Muscle layer of colon (tissue), 2 donors: ENCODE data around the gene ABTB2.

Source experiments
- H3K27ac ChIP-seq: one replicate; pipeline ENCODE4 v1.7.0; 2013; ENCODE audit warnings: low read depth, mild to moderate bottlenecking, low read length, moderate library complexity
- H3K27me3 ChIP-seq, 2 donors: one replicate each; pipeline ENCODE4 v1.7.0; 2013; ENCODE audit warnings: low read length in 2 of 2, mild to moderate bottlenecking in 2 of 2; ENCODE audit not compliant: insufficient read depth in 2 of 2, control insufficient read depth in 1 of 2
- H3K36me3 ChIP-seq: one replicate; pipeline ENCODE4 v1.7.0; 2013; ENCODE audit warnings: mild to moderate bottlenecking, low read length; ENCODE audit not compliant: insufficient read depth
- H3K4me1 ChIP-seq: one replicate; pipeline ENCODE4 v1.7.0; 2013; ENCODE audit warnings: mild to moderate bottlenecking, low read length; ENCODE audit not compliant: insufficient read depth
- H3K4me3 ChIP-seq, 2 donors: one replicate each; pipeline ENCODE4 v1.7.0; 2013; ENCODE audit warnings: low read length in 2 of 2, low read depth in 1 of 2, mild to moderate bottlenecking in 1 of 2, moderate library complexity in 1 of 2
- H3K9ac ChIP-seq: one replicate; pipeline ENCODE4 v1.7.0; 2013; ENCODE audit warnings: low read length
- H3K9me3 ChIP-seq: one replicate; pipeline ENCODE4 v1.7.0; 2013; ENCODE audit warnings: mild to moderate bottlenecking, low read length
- donor health status: abdominal sarcoma.
- donor health status: Adenocarcinoma of cecum.

ABTB2 gene

DNA sequence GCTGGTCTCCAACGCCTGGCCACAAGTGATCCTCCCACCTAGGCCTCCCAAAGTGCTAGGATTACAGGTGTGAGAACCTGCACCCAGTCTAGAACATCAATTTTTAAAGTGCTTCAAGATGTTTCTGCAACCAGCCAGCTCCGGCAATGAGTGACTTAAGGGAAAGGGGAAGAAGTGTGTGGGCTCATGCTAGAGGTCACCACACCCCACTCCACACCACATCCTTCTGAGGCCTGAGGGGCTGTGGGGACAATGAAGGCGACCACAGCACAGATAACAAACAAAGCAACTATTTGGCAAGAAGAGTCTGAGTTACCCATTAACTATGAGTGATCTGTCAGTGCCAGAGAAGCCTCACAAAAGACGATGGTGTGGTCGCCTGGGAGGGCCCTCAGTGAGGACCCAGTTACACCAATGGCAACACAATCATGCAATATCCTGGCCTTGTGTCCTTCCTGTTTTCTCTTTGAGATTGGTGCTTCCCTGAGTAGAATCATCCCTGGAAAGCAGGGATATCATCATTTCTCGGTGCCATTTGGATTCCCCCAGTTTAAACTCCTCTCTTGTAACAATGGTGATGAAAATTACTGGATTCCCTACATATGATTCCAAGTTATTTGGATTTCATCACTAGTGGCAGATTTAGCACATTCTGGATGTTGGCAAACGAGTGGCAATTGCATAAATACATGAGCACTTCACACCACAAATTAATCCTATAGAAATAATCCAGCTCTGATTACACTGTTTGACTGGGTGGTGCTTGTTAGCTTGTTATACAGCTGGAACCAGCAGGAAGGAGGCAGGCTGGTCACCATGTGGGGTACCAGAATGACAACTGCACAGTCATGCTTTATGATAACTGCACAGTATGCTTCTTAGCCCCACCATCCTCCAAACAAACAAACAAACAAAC is 18.4 kb downstream of the ABTB2 start:
- H3K27ac ChIP-seq: no peak overlapping the region
- peaks cover 15% of the 10 kb centered on the region for H3K4me1 ChIP-seq
- H3K36me3 ChIP-seq: no peaks in the 10 kb centered on the region
- no peaks in the 10 kb centered on the region for H3K27me3 ChIP-seq
- no peaks in the 10 kb centered on the region for H3K9me3 ChIP-seq
- no peak overlapping the region for H3K9ac ChIP-seq
- H3K4me3 ChIP-seq: no peak overlapping the region

DNA sequence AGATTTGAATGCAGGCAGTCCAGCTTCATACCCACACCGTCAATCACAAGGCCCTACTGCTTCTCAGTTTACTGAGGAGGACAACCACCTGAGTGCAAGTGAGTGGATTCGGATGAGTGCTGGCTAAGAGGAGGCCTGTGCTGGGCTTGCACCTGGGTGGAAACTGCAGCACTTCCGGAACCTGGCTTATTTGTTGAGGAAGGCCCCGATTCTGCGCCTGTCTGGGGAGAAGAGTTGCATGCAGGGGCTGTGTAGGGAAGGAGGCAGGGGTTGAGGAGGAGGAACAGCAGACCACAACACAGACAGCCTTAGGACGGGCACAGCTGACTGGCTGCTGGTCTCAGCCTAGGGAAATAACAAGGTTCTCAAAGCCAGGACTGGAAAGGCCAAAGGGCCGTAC is 20.8 kb downstream of the ABTB2 start:
- H3K4me1 ChIP-seq: peaks cover 8% of the 10 kb centered on the region
- H3K4me3 ChIP-seq: no peak overlapping the region
- H3K36me3 ChIP-seq: no peaks in the 10 kb centered on the region
- H3K27ac ChIP-seq: no peak overlapping the region
- no peak overlapping the region for H3K9ac ChIP-seq
- H3K27me3 ChIP-seq: no peaks in the 10 kb centered on the region
- H3K9me3 ChIP-seq: no peaks in the 10 kb centered on the region

DNA sequence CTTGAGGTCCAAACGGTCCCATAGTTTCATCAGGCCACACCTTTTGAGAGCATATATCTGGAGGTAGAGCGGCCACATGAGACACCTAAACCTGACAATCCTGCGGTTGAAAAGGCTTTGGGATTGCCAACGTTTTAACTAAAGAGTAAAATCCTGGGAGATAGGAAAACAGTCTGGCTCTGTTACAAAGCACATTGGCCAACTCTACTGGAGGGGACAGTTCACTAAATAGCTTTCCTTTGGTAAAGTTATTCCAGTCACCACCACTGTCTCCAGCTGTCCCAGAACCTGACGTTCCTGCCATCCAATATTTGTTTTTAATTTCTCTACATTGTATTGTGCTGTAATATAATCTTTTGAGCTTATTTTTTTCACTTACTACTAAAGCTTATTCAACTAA is 22.0 kb downstream of the ABTB2 start:
- Histone ChIP-seq H3K36me3 (no peaks in the 10 kb centered on the region), H3K9me3 (no peaks in the 10 kb centered on the region), H3K27ac (no peak overlapping the region), H3K4me3 (no peak overlapping the region), H3K27me3 (no peaks in the 10 kb centered on the region), H3K9ac (no peak overlapping the region), H3K4me1 (peaks cover 11% of the 10 kb centered on the region)

DNA sequence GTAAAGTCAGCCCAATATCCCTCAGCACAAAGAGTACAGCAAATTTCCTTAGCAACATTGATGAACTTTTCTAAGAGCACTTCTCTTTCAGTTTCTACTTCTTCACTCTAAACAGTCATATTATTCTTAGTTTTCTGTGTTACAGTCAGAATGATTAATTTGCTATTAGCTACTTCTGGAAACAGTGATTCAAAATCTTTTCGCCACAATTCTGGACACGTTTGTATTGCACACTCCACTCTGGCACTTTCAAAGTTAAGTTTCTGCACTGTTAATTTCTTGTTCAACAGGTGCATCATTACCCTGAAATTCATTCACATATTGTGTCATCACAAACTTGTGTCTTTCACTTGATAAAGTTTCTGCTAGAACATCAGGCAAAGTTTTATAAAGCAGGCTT is 22.5 kb downstream of the ABTB2 start:
- H3K9ac ChIP-seq: no peak overlapping the region
- H3K4me3 ChIP-seq: no peak overlapping the region
- no peak overlapping the region for H3K27ac ChIP-seq

DNA sequence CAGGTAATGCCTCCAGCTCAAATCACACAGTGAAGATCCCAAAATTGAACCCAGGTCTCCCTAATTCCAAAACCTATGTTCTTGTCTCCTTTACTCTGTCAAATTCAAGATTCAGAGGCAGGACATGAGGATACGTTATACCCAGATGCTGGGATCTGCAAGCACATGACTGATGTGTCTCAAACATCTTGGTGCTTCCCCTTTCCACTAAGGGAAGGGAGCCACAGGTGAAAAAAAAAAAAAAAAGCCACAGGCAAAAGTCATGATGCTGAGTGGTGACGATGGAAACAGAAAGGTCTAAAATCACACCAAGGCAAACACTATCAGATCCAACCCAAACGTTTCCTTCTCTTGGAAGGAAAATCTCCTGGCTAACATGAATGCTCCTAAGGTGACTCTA is 24.0 kb downstream of the ABTB2 start:
- peaks cover 29% of the 10 kb centered on the region for H3K4me1 ChIP-seq
- H3K27ac ChIP-seq: no peak overlapping the region
- no peaks in the 10 kb centered on the region for H3K27me3 ChIP-seq
- H3K4me3 ChIP-seq: no peak overlapping the region
- no peaks in the 10 kb centered on the region for H3K9me3 ChIP-seq
- H3K36me3 ChIP-seq: no peaks in the 10 kb centered on the region
- H3K9ac ChIP-seq: no peak overlapping the region

More for the DNA sequence above, 22.5 kb downstream of the ABTB2 start:
- no peaks in the 10 kb centered on the region for H3K9me3 ChIP-seq
- peaks cover 15% of the 10 kb centered on the region for H3K4me1 ChIP-seq
- H3K27me3 ChIP-seq: no peaks in the 10 kb centered on the region
- H3K36me3 ChIP-seq: no peaks in the 10 kb centered on the region

DNA sequence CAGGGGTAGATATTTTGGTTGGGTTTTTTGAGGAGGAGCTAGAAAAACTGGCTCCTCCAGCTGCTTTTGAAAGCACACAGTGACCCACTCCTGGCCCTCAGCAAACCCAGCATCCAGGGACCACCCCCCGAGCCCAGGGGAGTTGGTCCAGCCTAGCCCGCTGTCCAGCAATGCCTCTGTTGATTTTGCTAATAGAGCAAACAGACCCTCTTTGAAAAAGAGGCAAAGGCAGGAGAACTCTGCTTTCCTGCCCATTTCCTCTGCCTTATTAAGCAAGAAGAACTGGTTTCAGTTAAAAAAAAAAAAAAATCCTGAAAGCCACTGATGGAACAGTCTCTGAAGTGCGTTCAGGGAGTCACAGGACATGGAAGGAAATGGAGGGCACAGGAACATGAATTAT is 25.3 kb downstream of the ABTB2 start:
- Histone ChIP-seq H3K9ac (no peak overlapping the region), H3K9me3 (no peaks in the 10 kb centered on the region), H3K4me1 (peaks cover 42% of the 10 kb centered on the region), H3K36me3 (no peaks in the 10 kb centered on the region), H3K27me3 (no peaks in the 10 kb centered on the region), H3K4me3 (no peak overlapping the region), H3K27ac (no peak overlapping the region)

DNA sequence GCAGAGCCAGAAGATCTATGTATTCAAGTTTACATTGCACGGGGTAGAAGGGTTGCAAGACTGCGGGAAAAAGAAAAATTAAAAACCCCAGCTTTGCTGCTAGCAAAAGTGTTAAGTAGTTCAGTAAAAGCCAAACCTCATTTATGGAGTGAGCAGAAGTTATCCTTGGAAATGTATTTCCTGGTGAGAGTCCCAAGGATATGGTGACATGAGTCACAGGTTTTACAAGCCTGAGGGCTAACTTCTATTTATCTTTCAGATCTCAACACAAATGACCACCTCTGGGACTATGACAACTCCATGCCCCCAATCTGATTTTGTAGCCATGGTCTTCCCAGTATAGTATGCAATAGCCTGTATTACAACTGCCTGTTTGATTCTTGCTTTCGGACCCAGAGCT is 26.1 kb downstream of the ABTB2 start:
- no peaks in the 10 kb centered on the region for H3K9me3 ChIP-seq
- H3K27ac ChIP-seq: no peak overlapping the region
- H3K4me3 ChIP-seq: no peak overlapping the region
- no peaks in the 10 kb centered on the region for H3K27me3 ChIP-seq
- peaks cover 49% of the 10 kb centered on the region for H3K4me1 ChIP-seq
- H3K36me3 ChIP-seq: no peaks in the 10 kb centered on the region
- no peak overlapping the region for H3K9ac ChIP-seq

DNA sequence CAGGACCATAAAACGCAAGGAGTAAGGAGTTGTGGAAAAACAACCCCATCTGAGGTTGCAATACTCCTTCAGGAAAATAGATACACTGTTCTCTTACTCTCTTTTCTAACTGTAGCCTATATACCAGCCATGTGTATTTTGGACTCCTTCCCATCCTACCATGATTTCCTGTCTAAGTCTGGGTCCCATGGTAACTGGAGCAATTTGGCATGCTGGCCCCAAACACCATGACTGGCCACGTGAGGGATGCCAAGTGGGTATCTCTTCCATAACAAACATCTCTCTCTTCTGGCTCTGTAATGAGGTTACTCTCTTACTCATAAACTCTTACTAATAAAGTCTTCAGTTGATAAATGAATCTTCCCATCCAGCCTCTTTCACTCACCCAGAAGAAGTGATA is 26.5 kb downstream of the ABTB2 start:
- Histone ChIP-seq H3K27ac (no peak overlapping the region), H3K9me3 (no peaks in the 10 kb centered on the region)

DNA sequence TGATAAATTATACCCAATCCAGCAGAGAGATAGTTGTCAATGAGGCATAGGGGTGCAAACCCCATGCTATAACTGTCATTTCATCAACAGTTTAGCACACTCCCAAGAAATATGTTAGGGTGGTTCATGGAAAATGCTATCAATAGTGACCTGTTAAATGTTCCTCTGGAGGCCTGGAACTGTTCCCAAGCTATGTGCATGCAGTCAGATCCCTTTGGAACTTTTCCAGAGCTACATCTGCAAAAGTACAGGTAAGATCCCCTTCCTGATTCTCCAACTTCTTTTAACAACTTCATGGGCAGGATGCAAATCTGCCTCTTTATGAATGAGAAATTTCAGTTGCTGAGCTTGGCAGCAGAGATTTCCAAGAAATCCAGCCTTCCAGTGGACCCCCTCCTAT is 27.2 kb downstream of the ABTB2 start:
- Histone ChIP-seq H3K27ac (no peak overlapping the region), H3K4me1 (peaks cover 49% of the 10 kb centered on the region), H3K27me3 (no peaks in the 10 kb centered on the region), H3K9me3 (no peaks in the 10 kb centered on the region), H3K4me3 (no peak overlapping the region), H3K9ac (no peak overlapping the region), H3K36me3 (no peaks in the 10 kb centered on the region)

More for the DNA sequence above, 26.5 kb downstream of the ABTB2 start:
- Histone ChIP-seq H3K36me3 (no peaks in the 10 kb centered on the region), H3K27me3 (no peaks in the 10 kb centered on the region), H3K4me3 (no peak overlapping the region), H3K9ac (no peak overlapping the region), H3K4me1 (peaks cover 49% of the 10 kb centered on the region)

DNA sequence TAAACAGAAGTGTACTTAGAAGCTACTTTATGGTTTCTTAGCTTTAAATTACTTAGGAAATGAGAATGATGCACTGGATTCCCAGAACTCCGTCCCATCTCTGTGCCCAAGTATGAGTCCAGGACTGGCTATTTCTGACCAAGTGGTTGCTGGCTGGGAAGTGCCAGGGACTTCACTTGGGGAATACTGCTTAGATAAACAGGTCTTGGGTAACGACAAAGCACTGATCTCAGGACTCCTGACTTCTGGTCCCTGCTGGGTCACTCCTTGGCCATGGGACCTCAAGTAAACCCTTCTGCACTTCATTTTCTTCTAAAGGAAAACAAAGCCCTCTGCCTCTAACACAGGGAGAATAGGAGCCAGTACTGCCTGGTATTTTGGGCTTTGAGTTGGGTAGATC is 27.9 kb downstream of the ABTB2 start:
- Histone ChIP-seq H3K4me1 (peaks cover 49% of the 10 kb centered on the region), H3K27me3 (no peaks in the 10 kb centered on the region), H3K4me3 (no peak overlapping the region), H3K36me3 (no peaks in the 10 kb centered on the region), H3K27ac (no peak overlapping the region), H3K9me3 (no peaks in the 10 kb centered on the region), H3K9ac (no peak overlapping the region)

DNA sequence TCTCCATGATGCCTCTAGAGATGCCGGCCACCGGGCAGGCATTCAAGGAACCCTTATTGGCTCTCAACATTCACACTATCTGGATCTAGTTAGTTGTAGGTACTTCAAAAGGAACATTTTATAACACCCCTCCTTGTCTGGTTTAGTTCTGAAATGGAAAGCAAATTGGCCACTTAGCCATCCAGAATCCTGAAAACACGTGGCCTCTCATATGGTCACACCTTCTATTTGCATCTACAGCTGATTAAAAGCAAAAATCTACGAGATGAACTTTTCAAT is 29.2 kb downstream of the ABTB2 start:
- Histone ChIP-seq H3K36me3 (no peaks in the 10 kb centered on the region), H3K4me3 (no peak overlapping the region), H3K9ac (no peak overlapping the region), H3K27ac (no peak overlapping the region), H3K27me3 (no peaks in the 10 kb centered on the region), H3K9me3 (no peaks in the 10 kb centered on the region), H3K4me1 (peaks cover 49% of the 10 kb centered on the region)
